ENCODE results near the gene CLASP1. TPM values are rescaled to one million over a fixed set of nuclear protein-coding genes. Genes with fewer than 3 reads are reported as not detected.

Gene CLASP1
- total and polyA plus RNA-seq, 12 donors: 10.1 to 90.6 (median 71.7) TPM

DNA sequence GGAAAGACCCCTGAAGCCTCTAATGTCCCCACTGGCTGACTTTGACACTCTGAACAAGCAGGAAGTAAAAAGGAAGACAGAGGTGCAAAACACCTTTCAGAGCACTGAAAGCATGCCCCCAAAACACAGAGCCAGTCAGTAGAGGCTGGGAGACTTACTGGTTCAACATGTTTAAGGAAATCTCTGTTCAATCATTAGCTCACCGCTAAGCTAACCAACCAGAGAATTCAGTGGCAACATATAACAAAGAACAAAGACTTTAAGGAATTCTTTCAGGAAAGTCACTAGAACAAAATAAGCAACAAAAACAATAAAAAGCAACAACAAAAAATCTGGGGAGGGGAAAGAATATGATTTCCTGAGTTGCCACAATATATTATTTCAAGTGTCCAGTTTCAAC is 142.6 kb downstream of the CLASP1 start:
- peaks cover 0 to 13% (median 0%) of the 10 kb centered on the region in 11 donors for H3K9me3 ChIP-seq
- peaks cover 0 to 26% (median 10%) of the 10 kb centered on the region in 9 donors for H3K4me1 ChIP-seq
- no peak overlapping the region for H3K4me3 ChIP-seq
- intact Hi-C loops (cut with DNase I): loop anchor here in 1 of 10 donors (10.0 kb wide), 1 partner anchor 102 kb away; no protein-coding TSS in a partner anchor
- H3K27me3 ChIP-seq: no peaks in the 10 kb centered on the region
- TF ChIP-seq, protein P1, sequence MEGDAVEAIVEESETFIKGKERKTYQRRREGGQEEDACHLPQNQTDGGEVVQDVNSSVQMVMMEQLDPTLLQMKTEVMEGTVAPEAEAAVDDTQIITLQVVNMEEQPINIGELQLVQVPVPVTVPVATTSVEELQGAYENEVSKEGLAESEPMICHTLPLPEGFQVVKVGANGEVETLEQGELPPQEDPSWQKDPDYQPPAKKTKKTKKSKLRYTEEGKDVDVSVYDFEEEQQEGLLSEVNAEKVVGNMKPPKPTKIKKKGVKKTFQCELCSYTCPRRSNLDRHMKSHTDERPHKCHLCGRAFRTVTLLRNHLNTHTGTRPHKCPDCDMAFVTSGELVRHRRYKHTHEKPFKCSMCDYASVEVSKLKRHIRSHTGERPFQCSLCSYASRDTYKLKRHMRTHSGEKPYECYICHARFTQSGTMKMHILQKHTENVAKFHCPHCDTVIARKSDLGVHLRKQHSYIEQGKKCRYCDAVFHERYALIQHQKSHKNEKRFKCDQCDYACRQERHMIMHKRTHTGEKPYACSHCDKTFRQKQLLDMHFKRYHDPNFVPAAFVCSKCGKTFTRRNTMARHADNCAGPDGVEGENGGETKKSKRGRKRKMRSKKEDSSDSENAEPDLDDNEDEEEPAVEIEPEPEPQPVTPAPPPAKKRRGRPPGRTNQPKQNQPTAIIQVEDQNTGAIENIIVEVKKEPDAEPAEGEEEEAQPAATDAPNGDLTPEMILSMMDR (IDR thresholded peaks at IDR 0.05): no peak
- H3K36me3 ChIP-seq: peaks cover 0 to 60% (median 16%) of the 10 kb centered on the region in 9 donors
- 90% methylated on average over 1 of the region's 1 CpG for WGBS, 2 donors
- DNase-seq (no peak), ATAC-seq (no peak)
- peak overlapping the region in 1 of 10 donors; percentile 17 for H3K27ac ChIP-seq

DNA sequence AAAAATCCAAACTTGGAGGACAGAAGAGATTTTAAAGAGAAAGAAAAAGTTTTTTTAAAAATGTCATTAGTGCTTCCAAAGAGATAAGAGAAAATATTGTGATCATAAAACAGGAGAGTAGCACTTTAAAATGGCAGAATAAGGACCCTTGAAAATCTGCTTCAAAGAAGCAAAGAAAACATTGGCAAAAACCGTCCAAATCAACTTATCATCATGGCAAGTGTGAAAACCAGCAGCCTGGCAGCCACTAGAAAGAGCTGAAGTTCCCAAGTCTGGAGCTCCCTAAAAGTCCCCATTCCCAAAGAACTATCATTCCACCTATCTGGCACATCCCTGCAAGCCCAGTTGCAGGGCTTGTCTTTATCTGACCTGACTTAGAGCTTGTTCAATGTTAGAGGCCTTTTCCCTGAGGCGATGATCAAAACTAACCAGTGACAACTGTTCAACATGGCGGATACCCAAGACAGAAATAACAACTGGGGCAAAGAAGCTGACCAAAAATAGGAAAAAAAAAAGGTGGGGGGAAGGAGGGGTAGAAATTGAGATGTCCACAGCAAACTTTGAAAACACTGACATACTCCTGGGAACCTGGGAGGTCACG is 143.2 kb downstream of the CLASP1 start:
- Histone ChIP-seq H3K36me3 (peaks cover 0 to 60% (median 20%) of the 10 kb centered on the region in 9 donors), H3K4me1 (peaks cover 0 to 28% (median 12%) of the 10 kb centered on the region in 9 donors), H3K27me3 (no peaks in the 10 kb centered on the region), H3K27ac (peak overlapping the region in 1 of 10 donors; percentile 17), H3K9me3 (peaks cover 0 to 13% (median 0%) of the 10 kb centered on the region in 11 donors), H3K4me3 (no peak overlapping the region)
- DNase-seq (no peak), ATAC-seq (peak in 3 of 8 donors; percentile 37 to 53 (median 45))
- TF ChIP-seq, protein P1 (IDR thresholded peaks at IDR 0.05): no peak
- WGBS, 2 donors: 77 to 85% methylated on average over 4 of the region's 4 CpGs
- intact Hi-C loops (cut with DNase I): loop anchor here in 1 of 10 donors (10.0 kb wide), 1 partner anchor 101 kb away; no protein-coding TSS in a partner anchor

DNA sequence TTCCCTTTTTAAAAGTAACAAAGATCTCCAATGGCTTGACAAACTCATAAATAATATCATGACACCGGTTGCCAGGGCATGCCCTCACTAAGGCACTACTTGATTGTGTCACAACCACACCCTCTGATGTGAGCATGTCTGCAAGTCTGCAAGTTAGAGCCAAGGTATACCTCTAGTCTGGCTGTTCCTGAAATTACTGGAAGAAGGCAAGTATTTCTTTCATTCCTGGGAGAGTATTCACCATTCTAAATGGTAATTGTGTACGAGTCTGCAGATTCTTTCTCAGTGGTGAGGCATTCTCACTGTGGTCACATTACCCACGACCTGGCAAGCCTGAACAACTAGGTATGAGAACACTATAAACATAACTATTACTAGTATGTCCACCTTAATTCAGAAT is 144.3 kb downstream of the CLASP1 start:
- no peaks in the 10 kb centered on the region for H3K27me3 ChIP-seq
- TF ChIP-seq, protein P1 (IDR thresholded peaks at IDR 0.05): no peak
- peaks cover 0 to 62% (median 16%) of the 10 kb centered on the region in 9 donors for H3K36me3 ChIP-seq
- ATAC-seq: peak in 2 of 8 donors; percentile 46 to 48
- DNase-seq: no peak
- H3K4me1 ChIP-seq: peaks cover 0 to 35% (median 17%) of the 10 kb centered on the region in 9 donors
- H3K9me3 ChIP-seq: peaks cover 0 to 15% (median 0%) of the 10 kb centered on the region in 11 donors
- WGBS, 2 donors: 83 to 88% methylated on average over 3 of the region's 3 CpGs
- H3K27ac ChIP-seq: no peak overlapping the region
- intact Hi-C loops (cut with DNase I): loop anchor here in 1 of 10 donors (10.0 kb wide), 1 partner anchor 100 kb away; no protein-coding TSS in a partner anchor
- no peak overlapping the region for H3K4me3 ChIP-seq

DNA sequence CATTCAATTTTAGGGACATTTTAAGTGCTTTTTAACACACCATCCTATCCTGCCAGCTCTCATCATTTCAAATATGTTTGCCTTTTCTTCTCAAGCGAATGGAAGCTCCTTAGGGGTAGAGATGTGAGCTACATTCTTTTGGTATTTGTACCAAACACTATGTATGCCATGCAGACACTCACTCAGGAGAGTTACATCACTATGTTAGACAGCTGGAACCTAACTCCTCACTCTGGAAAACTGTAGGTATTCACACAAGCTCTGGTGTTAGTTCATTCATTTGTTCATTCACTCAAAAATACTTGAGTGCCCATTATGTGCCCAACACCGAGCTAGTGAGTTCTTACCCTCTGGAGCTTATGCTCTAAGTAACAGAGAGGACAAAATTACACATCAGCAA is 144.9 kb downstream of the CLASP1 start:
- TF ChIP-seq, protein P1 (IDR thresholded peaks at IDR 0.05): no peak
- 95 to 98% methylated on average over 2 of the region's 2 CpGs for WGBS, 2 donors
- ATAC-seq (no peak), DNase-seq (no peak)
- Histone ChIP-seq H3K4me1 (peaks cover 0 to 35% (median 17%) of the 10 kb centered on the region in 9 donors), H3K36me3 (peaks cover 0 to 67% (median 16%) of the 10 kb centered on the region in 9 donors), H3K4me3 (no peak overlapping the region), H3K27ac (no peak overlapping the region), H3K9me3 (peaks cover 0 to 20% (median 0%) of the 10 kb centered on the region in 11 donors), H3K27me3 (no peaks in the 10 kb centered on the region)
- intact Hi-C loops (cut with DNase I): loop anchor here in 1 of 10 donors (10.0 kb wide), 1 partner anchor 100 kb away; no protein-coding TSS in a partner anchor
